Tibial artery (tissue), 4 donors: Measurements from ENCODE around the gene SYMPK.
A peak's percentile ranks its signal among the peaks of the same experiment; 100 is the strongest.

Experiments used
- DNase-seq, 2 donors: peaks; one replicate each; pipeline ENCODE4 v3.0.0-alpha.2; 2019
- H3K27ac ChIP-seq, 2 donors: fragments of 200-600 bp; sonication (generic) in 1 of 2; 1 replicate in 1 of 2; 2 replicates in 1 of 2; pipeline ENCODE4 v1.5.1; 2018 to 2019; ENCODE audit warnings: mild to moderate bottlenecking in 1 of 2
- H3K27me3 ChIP-seq, 2 donors: fragments of 200-600 bp; sonication (generic) in 1 of 2; one replicate each; pipeline versions ENCODE4 v1.5.1 to v1.6.0; 2016 to 2019
- H3K36me3 ChIP-seq, 3 donors: fragments of 200-600 bp; sonication (generic) in 2 of 3; one replicate each; pipeline ENCODE4 v1.5.1; 2016 to 2019; ENCODE audit warnings: mild to moderate bottlenecking in 2 of 3
- H3K4me1 ChIP-seq, 4 donors: fragments of 200-600 bp; sonication (generic) in 2 of 4; 1 replicate in 3 of 4; 2 replicates in 1 of 4; pipeline ENCODE4 v1.5.1; 2016 to 2019
- H3K4me3 ChIP-seq, 2 donors: fragments of 200-600 bp; sonication (generic) in 1 of 2; 1 replicate in 1 of 2; 2 replicates in 1 of 2; pipeline ENCODE4 v1.5.1; 2018 to 2019; ENCODE audit warnings: mild to moderate bottlenecking in 2 of 2
- H3K9me3 ChIP-seq, 3 donors: fragments of 200-600 bp; sonication (generic) in 1 of 3; one replicate each; pipeline ENCODE4 v1.5.1; 2016 to 2019
- CTCF ChIP-seq, 2 experiments: fragments of 200-600 bp in 1 of 2; fragments of 450-650 bp in 1 of 2; IDR thresholded peaks; one replicate each; pipeline ENCODE4 v1.5.1; 2017 to 2019; ENCODE audit warnings: antibody characterized with exemption in 2 of 2, mild to moderate bottlenecking in 1 of 2, moderate library complexity in 1 of 2
- intact Hi-C: fragments of 100-400 bp; cut with DNase I; formaldehyde crosslinking; loops from one replicate; pipeline ENCODE4 v1.15.0; 2023; ENCODE audit warnings: low total_unique reads

SYMPK gene

GRCh38 chr19:45863840-45864628 lies 1.1 kb upstream of the SYMPK start, which contains the start of gene FOXA3:
Gene FOXA3, plus strand, starts transcription at chr19:45864326. Its CDS starts 131 bp downstream, at chr19:45864457.
- Histone ChIP-seq H3K4me3 (peak within 1 kb of the TSS; percentile 92 to 100), H3K27me3 (peaks cover 3 to 33% of the 10 kb centered on the region in 2 donors), H3K9me3 (no peaks in the 10 kb centered on the region), H3K36me3 (peaks cover 5 to 8% (median 7%) of the 10 kb centered on the region in 3 donors), H3K4me1 (peaks cover 0 to 25% (median 16%) of the 10 kb centered on the region in 4 donors), H3K27ac (no peak within 1 kb of the TSS)
- DNase-seq: no peak
- intact Hi-C loops: no loop called here
- peak; percentile 36 to 50 for TF ChIP-seq CTCF (IDR thresholded peaks at IDR 0.05)

GRCh38 chr19:45863335-45863839 lies 440 bp upstream of the SYMPK start:
- Histone ChIP-seq H3K36me3 (peaks cover 5 to 12% (median 11%) of the 10 kb centered on the region in 3 donors), H3K27ac (no peak overlapping the region), H3K9me3 (no peaks in the 10 kb centered on the region), H3K27me3 (peaks cover 3 to 33% of the 10 kb centered on the region in 2 donors), H3K4me1 (peaks cover 0 to 25% (median 16%) of the 10 kb centered on the region in 4 donors), H3K4me3 (peak overlapping the region; percentile 92 to 100)
- no peak for TF ChIP-seq CTCF (IDR thresholded peaks at IDR 0.05)
- intact Hi-C loops: no loop called here
- no peak for DNase-seq

- TF ChIP-seq CTCF (IDR thresholded peaks at IDR 0.05): no peak
- no peaks in the 10 kb centered on the region for H3K9me3 ChIP-seq
- peak overlapping the region; percentile 89 to 98 for H3K27ac ChIP-seq
- intact Hi-C loops: no loop called here
- peaks cover 5 to 17% (median 12%) of the 10 kb centered on the region in 3 donors for H3K36me3 ChIP-seq
- peak overlapping the region; percentile 92 to 100 for H3K4me3 ChIP-seq
- peaks cover 0 to 25% (median 16%) of the 10 kb centered on the region in 4 donors for H3K4me1 ChIP-seq
- H3K27me3 ChIP-seq: peaks cover 3 to 33% of the 10 kb centered on the region in 2 donors
- DNase-seq: no peak
Measured at GRCh38 chr19:45862271-45862563, 730 bp downstream of the SYMPK start.

GRCh38 chr19:45860359-45861259 lies 2.3 kb downstream of the SYMPK start:
- intact Hi-C loops: no loop called here

More at GRCh38 chr19:45860359-45861259, 2.3 kb downstream of the SYMPK start:
- H3K4me3 ChIP-seq: no peak overlapping the region
- peaks cover 0 to 25% (median 16%) of the 10 kb centered on the region in 4 donors for H3K4me1 ChIP-seq
- TF ChIP-seq CTCF (IDR thresholded peaks at IDR 0.05): no peak
- H3K9me3 ChIP-seq: no peaks in the 10 kb centered on the region
- H3K36me3 ChIP-seq: peaks cover 5 to 30% (median 12%) of the 10 kb centered on the region in 3 donors
- H3K27me3 ChIP-seq: peaks cover 3 to 21% of the 10 kb centered on the region in 2 donors
- no peak overlapping the region for H3K27ac ChIP-seq
- DNase-seq: no peak
